OCI-LY1 (cell line): ENCODE measurements around the gene ARL8A.
"Not testable (repeated sequence)": the region's sequence is repeated elsewhere in the genome, so short reads cannot be mapped to it uniquely, and the experiment has no call there.

Experiments used
- EZH2 ChIP-seq: fragments of 200-600 bp; sonication (generic), shearing (Covaris generic); IDR thresholded peaks from 2 replicates; pipeline ENCODE4 v1.8.0; 2017; ENCODE audit warnings: borderline replicate concordance, mixed run types, mild to moderate bottlenecking, antibody characterized with exemption, low read length, moderate library complexity, mixed read lengths
- TF ChIP-seq, protein P1 (sequence below): fragments of 200-600 bp; sonication (generic), shearing (Covaris generic); IDR thresholded peaks from 2 replicates; pipeline ENCODE4 v1.5.1; 2017; ENCODE audit warnings: mild to moderate bottlenecking, antibody characterized with exemption, low read length, moderate library complexity, mixed read lengths

DNA sequence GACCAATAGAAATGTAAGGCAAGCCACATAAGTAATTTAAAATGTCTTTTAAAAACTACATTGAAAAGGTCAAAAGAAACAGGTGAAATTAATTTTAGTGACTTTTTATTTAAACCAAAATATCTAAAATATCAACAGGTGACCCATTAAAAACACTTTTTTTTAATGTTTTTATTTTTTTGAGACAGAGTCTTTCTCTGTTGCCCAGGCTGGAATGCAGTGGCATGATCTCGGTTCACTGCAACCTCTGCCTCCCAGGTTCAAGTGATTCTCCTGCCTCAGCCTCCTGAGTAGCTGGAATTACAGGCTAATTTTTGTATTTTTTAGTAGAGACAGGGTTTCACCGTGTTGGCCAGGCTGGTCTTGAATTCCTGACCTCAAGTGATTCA, 36.2 kb upstream of the ARL8A start:
- TF ChIP-seq, protein P1, sequence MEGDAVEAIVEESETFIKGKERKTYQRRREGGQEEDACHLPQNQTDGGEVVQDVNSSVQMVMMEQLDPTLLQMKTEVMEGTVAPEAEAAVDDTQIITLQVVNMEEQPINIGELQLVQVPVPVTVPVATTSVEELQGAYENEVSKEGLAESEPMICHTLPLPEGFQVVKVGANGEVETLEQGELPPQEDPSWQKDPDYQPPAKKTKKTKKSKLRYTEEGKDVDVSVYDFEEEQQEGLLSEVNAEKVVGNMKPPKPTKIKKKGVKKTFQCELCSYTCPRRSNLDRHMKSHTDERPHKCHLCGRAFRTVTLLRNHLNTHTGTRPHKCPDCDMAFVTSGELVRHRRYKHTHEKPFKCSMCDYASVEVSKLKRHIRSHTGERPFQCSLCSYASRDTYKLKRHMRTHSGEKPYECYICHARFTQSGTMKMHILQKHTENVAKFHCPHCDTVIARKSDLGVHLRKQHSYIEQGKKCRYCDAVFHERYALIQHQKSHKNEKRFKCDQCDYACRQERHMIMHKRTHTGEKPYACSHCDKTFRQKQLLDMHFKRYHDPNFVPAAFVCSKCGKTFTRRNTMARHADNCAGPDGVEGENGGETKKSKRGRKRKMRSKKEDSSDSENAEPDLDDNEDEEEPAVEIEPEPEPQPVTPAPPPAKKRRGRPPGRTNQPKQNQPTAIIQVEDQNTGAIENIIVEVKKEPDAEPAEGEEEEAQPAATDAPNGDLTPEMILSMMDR = not testable (repeated sequence)
- not testable (repeated sequence) for TF ChIP-seq EZH2
